Muscle of leg (tissue), 11 donors: ENCODE measurements around the gene HSPB6. TPM values are rescaled to one million over a fixed set of nuclear protein-coding genes. Genes with fewer than 3 reads are reported as not detected.

Source experiments
- DNase-seq: peaks from one replicate; pipeline ENCODE4 v3.0.0; 2013
- H3K27ac ChIP-seq: one replicate; pipeline ENCODE4 v1.5.1; 2013; ENCODE audit warnings: mild to moderate bottlenecking, low read length, control low read depth
- H3K27me3 ChIP-seq: one replicate; pipeline ENCODE4 v1.6.1; 2013; ENCODE audit warnings: low read length; ENCODE audit not compliant: control insufficient read depth, insufficient read depth
- H3K36me3 ChIP-seq: one replicate; pipeline ENCODE4 v1.6.1; 2013; ENCODE audit warnings: low read length; ENCODE audit not compliant: control insufficient read depth, insufficient read depth
- H3K4me1 ChIP-seq: one replicate; pipeline ENCODE4 v1.6.1; 2013; ENCODE audit warnings: low read length; ENCODE audit not compliant: control insufficient read depth, insufficient read depth
- H3K4me3 ChIP-seq: one replicate; pipeline ENCODE4 v1.5.1; 2013; ENCODE audit warnings: low read length, control low read depth
- H3K9me3 ChIP-seq: replicated peaks from 2 replicates; pipeline ENCODE4 v1.6.1; 2013; ENCODE audit warnings: low read depth, low read length; ENCODE audit not compliant: control insufficient read depth
- WGBS: methylation state at CpG from one replicate; pipeline ENCODE4 v1.1.5; 2013; ENCODE audit warnings: missing lambda C conversion rate; ENCODE audit not compliant: insufficient coverage; 5-methylcytosine and 5-hydroxymethylcytosine counted together
- polyA plus RNA-seq, 8 donors: library from polyadenylated mRNA; unstranded; fragments of 120-200 nt; gene quantifications; one replicate each; pipeline versions ENCODE4 v1.2.1 to v1.2.3, GENCODE V29; 2013; ENCODE audit warnings: inconsistent platforms in 1 of 8, low replicate concordance in 1 of 8; ENCODE audit not compliant: insufficient read length in 8 of 8, insufficient read depth in 1 of 8
- total RNA-seq: library from RNA; stranded (reverse); fragments of 120-200 nt; gene quantifications from one replicate; pipeline ENCODE4 v1.2.4, GENCODE V29; 2013

The HSPB6 gene
- total and polyA plus RNA-seq, 9 donors = 46.7 to 741 (median 466) TPM

- H3K36me3 ChIP-seq = peaks cover 18% of the 10 kb centered on the region
- no peaks in the 10 kb centered on the region for H3K27me3 ChIP-seq
- peak overlapping the region; percentile 92 for H3K4me3 ChIP-seq
- 82% methylated on average over 4 of the region's 5 CpGs for whole genome bisulfite sequencing
- no peaks in the 10 kb centered on the region for H3K9me3 ChIP-seq
- H3K27ac ChIP-seq = peak overlapping the region; percentile 91
- H3K4me1 ChIP-seq = peaks cover 39% of the 10 kb centered on the region
- no peak for DNase-seq
Measured at GRCh38 chr19:35746531-35746930, 10.3 kb downstream of the HSPB6 start.

- Histone ChIP-seq H3K27me3 (no peaks in the 10 kb centered on the region), H3K9me3 (no peaks in the 10 kb centered on the region), H3K36me3 (peaks cover 18% of the 10 kb centered on the region), H3K27ac (peak overlapping the region; percentile 91), H3K4me3 (peak overlapping the region; percentile 92), H3K4me1 (peaks cover 44% of the 10 kb centered on the region)
- no peak for DNase-seq
- WGBS = 0% methylated on average over 3 of the region's 4 CpGs
Measured at GRCh38 chr19:35746087-35746462, 10.8 kb downstream of the HSPB6 start.

- Histone ChIP-seq H3K4me3 (peak within 1 kb of the TSS; percentile 92), H3K36me3 (peaks cover 18% of the 10 kb centered on the region), H3K9me3 (no peaks in the 10 kb centered on the region), H3K4me1 (peaks cover 49% of the 10 kb centered on the region), H3K27ac (peak within 1 kb of the TSS; percentile 99), H3K27me3 (no peaks in the 10 kb centered on the region)
- DNase-seq = peak; percentile 100
- under 1% methylated on average over 22 of the region's 40 CpGs for WGBS
Measured at GRCh38 chr19:35745328-35746086, 11.3 kb downstream of the HSPB6 start, which contains the start of the genes PSENEN and U2AF1L4. Gene PSENEN, plus strand, starts transcription at chr19:35745651. Its CDS starts 280 bp downstream, at chr19:35745931. Gene U2AF1L4, minus strand, starts transcription at chr19:35745418. Its CDS starts 27 bp downstream, at chr19:35745391.

GRCh38 chr19:35744430-35745327 is 12.2 kb downstream of the HSPB6 start:
- no peaks in the 10 kb centered on the region for H3K27me3 ChIP-seq
- H3K4me1 ChIP-seq = peaks cover 52% of the 10 kb centered on the region
- under 1% methylated on average over 33 of the region's 41 CpGs for WGBS
- H3K9me3 ChIP-seq = no peaks in the 10 kb centered on the region
- H3K36me3 ChIP-seq = peaks cover 15% of the 10 kb centered on the region
- peak overlapping the region; percentile 99 for H3K27ac ChIP-seq
- DNase-seq = peak; percentile 99
- peak overlapping the region; percentile 65 for H3K4me3 ChIP-seq

GRCh38 chr19:35743640-35744429 is 13.0 kb downstream of the HSPB6 start:
- peaks cover 48% of the 10 kb centered on the region for H3K4me1 ChIP-seq
- H3K27me3 ChIP-seq = no peaks in the 10 kb centered on the region
- H3K4me3 ChIP-seq = no peak overlapping the region
- no peak overlapping the region for H3K27ac ChIP-seq
- peaks cover 20% of the 10 kb centered on the region for H3K36me3 ChIP-seq
- no peaks in the 10 kb centered on the region for H3K9me3 ChIP-seq
- 87% methylated on average over 16 of the region's 19 CpGs for WGBS
- no peak for DNase-seq

GRCh38 chr19:35742121-35742724 is 14.6 kb downstream of the HSPB6 start, which contains the start of gene IGFLR1:
Gene IGFLR1, minus strand, starts transcription at chr19:35742452. Its CDS starts 1,272 bp downstream, at chr19:35741180.
- Histone ChIP-seq H3K4me3 (peak within 1 kb of the TSS; percentile 69), H3K36me3 (peaks cover 37% of the 10 kb centered on the region), H3K4me1 (peaks cover 43% of the 10 kb centered on the region), H3K27me3 (no peaks in the 10 kb centered on the region), H3K27ac (peak within 1 kb of the TSS; percentile 51), H3K9me3 (no peaks in the 10 kb centered on the region)
- DNase-seq = peak; percentile 69
- 92% methylated on average over 6 of the region's 9 CpGs for WGBS

GRCh38 chr19:35741203-35741515 is 15.7 kb downstream of the HSPB6 start:
- H3K9me3 ChIP-seq = no peaks in the 10 kb centered on the region
- peak overlapping the region; percentile 97 for H3K27ac ChIP-seq
- H3K4me3 ChIP-seq = peak overlapping the region; percentile 69
- no peaks in the 10 kb centered on the region for H3K27me3 ChIP-seq
- DNase-seq = no peak
- H3K4me1 ChIP-seq = peaks cover 38% of the 10 kb centered on the region
- H3K36me3 ChIP-seq = peaks cover 47% of the 10 kb centered on the region
- no CpG with 5 or more reads among the region's 12 CpGs for WGBS

GRCh38 chr19:35740423-35741202 is 16.2 kb downstream of the HSPB6 start:
- peak overlapping the region; percentile 69 for H3K4me3 ChIP-seq
- peaks cover 49% of the 10 kb centered on the region for H3K36me3 ChIP-seq
- WGBS = under 1% methylated on average over 63 of the region's 63 CpGs
- H3K9me3 ChIP-seq = no peaks in the 10 kb centered on the region
- peaks cover 33% of the 10 kb centered on the region for H3K4me1 ChIP-seq
- DNase-seq = peak; percentile 99
- peak overlapping the region; percentile 97 for H3K27ac ChIP-seq
- no peaks in the 10 kb centered on the region for H3K27me3 ChIP-seq

- Histone ChIP-seq H3K27me3 (no peaks in the 10 kb centered on the region), H3K4me1 (peaks cover 33% of the 10 kb centered on the region), H3K4me3 (peak overlapping the region; percentile 69), H3K36me3 (peaks cover 53% of the 10 kb centered on the region), H3K9me3 (no peaks in the 10 kb centered on the region), H3K27ac (peak overlapping the region; percentile 73)
- no peak for DNase-seq
- 3% methylated on average over 13 of the region's 16 CpGs for WGBS
Measured at GRCh38 chr19:35740108-35740422, 16.8 kb downstream of the HSPB6 start.
